RCC 7860 (cell line): ENCODE measurements around the gene AKR7A2.

ENCODE experiments used
- DNase-seq: peaks from one replicate; pipeline ENCODE4 v3.0.0-alpha.2; 2015; ENCODE audit warnings: low spot score
- FAIRE-seq: peaks from 2 replicates; lab custom pipeline; 2012; peaks lifted over from hg19 to GRCh38; lab: Jason Lieb, UNC

Gene AKR7A2

GRCh38 chr1:19326748-19327065, 14.8 kb upstream of the AKR7A2 start:
- no peak for DNase-seq
- FAIRE-seq, result no peak

GRCh38 chr1:19325958-19326747, 14.2 kb upstream of the AKR7A2 start:
- no peak for FAIRE-seq
- no peak for DNase-seq

GRCh38 chr1:19325368-19325957, 13.5 kb upstream of the AKR7A2 start:
- FAIRE-seq, result no peak
- no peak for DNase-seq

GRCh38 chr1:19324665-19324990, 12.7 kb upstream of the AKR7A2 start:
- DNase-seq, result no peak
- FAIRE-seq, result no peak

- FAIRE-seq, result no peak
- DNase-seq, result no peak
These were observed 12.2 kb upstream of the AKR7A2 start for GRCh38 chr1:19323987-19324664.

- DNase-seq, result no peak
- no peak for FAIRE-seq
These were observed 10.5 kb upstream of the AKR7A2 start for GRCh38 chr1:19322481-19322880.

GRCh38 chr1:19321071-19321470, 9.1 kb upstream of the AKR7A2 start:
- FAIRE-seq, result no peak
- DNase-seq, result no peak

- no peak for FAIRE-seq
- DNase-seq, result no peak
These were observed 7.3 kb upstream of the AKR7A2 start for GRCh38 chr1:19319196-19319595.

- no peak for FAIRE-seq
These were observed 5.4 kb upstream of the AKR7A2 start for GRCh38 chr1:19317126-19317910.

GRCh38 chr1:19315378-19316198, 3.6 kb upstream of the AKR7A2 start:
- FAIRE-seq, result peak; percentile 55
- peak; percentile 77 for DNase-seq

More at GRCh38 chr1:19317126-19317910, 5.4 kb upstream of the AKR7A2 start:
- DNase-seq, result no peak

- FAIRE-seq (no peak), DNase-seq (no peak)
These were observed 2.3 kb upstream of the AKR7A2 start for GRCh38 chr1:19313961-19314882.

GRCh38 chr1:19313636-19313959, 1.7 kb upstream of the AKR7A2 start:
- FAIRE-seq (no peak), DNase-seq (no peak)

- FAIRE-seq (peak; percentile 7), DNase-seq (no peak)
These were observed 1.1 kb upstream of the AKR7A2 start for GRCh38 chr1:19312782-19313635.

GRCh38 chr1:19311503-19311930, 427 bp downstream of the AKR7A2 start:
- DNase-seq (no peak), FAIRE-seq (no peak)

- no peak for FAIRE-seq
- no peak for DNase-seq
These were observed 1.0 kb downstream of the AKR7A2 start for GRCh38 chr1:19310720-19311502.

- no peak for DNase-seq
- FAIRE-seq, result no peak
These were observed 1.9 kb downstream of the AKR7A2 start for GRCh38 chr1:19310061-19310460.

- DNase-seq (peak; percentile 47), FAIRE-seq (no peak)
These were observed 2.7 kb downstream of the AKR7A2 start for GRCh38 chr1:19309123-19309813.
